ENCODE measurements around the gene WASF2.

The WASF2 gene

GRCh38 chr1:27503844-27504587 is 14.0 kb upstream of the WASF2 start:
- no peak for TF ChIP-seq FOXP2 (optimal IDR thresholded peaks at IDR 0.05; ENCODE audit: borderline replicate concordance, extremely low read depth, extremely low read length, insufficient read depth)
- TF ChIP-seq TAF1 (IDR thresholded peaks at IDR 0.05; ENCODE audit: borderline replicate concordance, insufficient read depth, low read length), result no peak
- TF ChIP-seq REST (IDR thresholded peaks at IDR 0.05; ENCODE audit: insufficient read depth in 1 of 2, low read depth in 2 of 2, low read length in 2 of 2), result no peak
- TF ChIP-seq SIN3A (IDR thresholded peaks at IDR 0.05; ENCODE audit: borderline replicate concordance, insufficient read depth, low read length), result no peak
- no peak for TF ChIP-seq POLR2AphosphoS5 (IDR thresholded peaks at IDR 0.05; ENCODE audit: low read depth, low read length)

GRCh38 chr1:27503033-27503432 is 13.1 kb upstream of the WASF2 start:
- TF ChIP-seq SIN3A (IDR thresholded peaks at IDR 0.05; ENCODE audit: borderline replicate concordance, insufficient read depth, low read length) (no peak), REST (IDR thresholded peaks at IDR 0.05; ENCODE audit: insufficient read depth in 1 of 2, low read depth in 2 of 2, low read length in 2 of 2) (no peak), POLR2AphosphoS5 (IDR thresholded peaks at IDR 0.05; ENCODE audit: low read depth, low read length) (no peak), FOXP2 (optimal IDR thresholded peaks at IDR 0.05; ENCODE audit: borderline replicate concordance, extremely low read depth, extremely low read length, insufficient read depth) (no peak), TAF1 (IDR thresholded peaks at IDR 0.05; ENCODE audit: borderline replicate concordance, insufficient read depth, low read length) (no peak)

- TF ChIP-seq TAF1 (IDR thresholded peaks at IDR 0.05; ENCODE audit: borderline replicate concordance, insufficient read depth, low read length) (no peak), REST (IDR thresholded peaks at IDR 0.05; ENCODE audit: insufficient read depth in 1 of 2, low read depth in 2 of 2, low read length in 2 of 2) (no peak), SIN3A (IDR thresholded peaks at IDR 0.05; ENCODE audit: borderline replicate concordance, insufficient read depth, low read length) (no peak), POLR2AphosphoS5 (IDR thresholded peaks at IDR 0.05; ENCODE audit: low read depth, low read length) (no peak), FOXP2 (optimal IDR thresholded peaks at IDR 0.05; ENCODE audit: borderline replicate concordance, extremely low read depth, extremely low read length, insufficient read depth) (no peak)
Observed at GRCh38 chr1:27499142-27499541, 9.2 kb upstream of the WASF2 start.

GRCh38 chr1:27496604-27497155 is 6.7 kb upstream of the WASF2 start:
- TF ChIP-seq REST (IDR thresholded peaks at IDR 0.05; ENCODE audit: insufficient read depth in 1 of 2, low read depth in 2 of 2, low read length in 2 of 2) (no peak), TAF1 (IDR thresholded peaks at IDR 0.05; ENCODE audit: borderline replicate concordance, insufficient read depth, low read length) (no peak), FOXP2 (optimal IDR thresholded peaks at IDR 0.05; ENCODE audit: borderline replicate concordance, extremely low read depth, extremely low read length, insufficient read depth) (no peak), SIN3A (IDR thresholded peaks at IDR 0.05; ENCODE audit: borderline replicate concordance, insufficient read depth, low read length) (no peak), POLR2AphosphoS5 (IDR thresholded peaks at IDR 0.05; ENCODE audit: low read depth, low read length) (no peak)

Data from PFSK-1 (cell line).